ENCODE results near the gene WWOX.

Gene WWOX

DNA sequence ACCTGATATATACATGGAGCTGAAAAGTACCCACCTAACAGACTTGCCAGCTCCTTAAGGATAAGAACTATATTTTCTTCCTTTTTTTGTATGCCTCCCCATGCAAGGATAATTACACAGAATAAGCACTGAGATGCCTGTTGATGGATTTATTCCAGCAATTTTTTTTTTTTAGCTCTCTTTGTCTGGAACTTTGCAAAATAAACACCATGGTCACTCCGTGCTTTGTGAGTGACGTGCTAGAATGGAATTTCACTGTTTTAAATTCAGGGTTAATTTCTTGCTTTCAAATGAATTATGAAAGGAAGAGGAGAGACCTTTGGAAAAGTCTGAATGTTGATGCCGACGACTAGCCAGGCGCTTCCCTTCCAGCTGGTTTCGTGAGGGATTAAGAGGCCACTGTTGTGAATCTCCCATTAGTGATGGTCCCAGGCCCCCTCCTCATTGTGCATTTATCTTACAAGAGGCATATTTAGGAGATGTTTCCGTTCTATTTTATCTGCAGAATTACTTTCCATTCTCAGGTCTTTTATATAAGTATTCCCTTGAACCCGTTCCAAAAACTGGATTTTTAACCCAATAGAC, 529.1 kb downstream of the WWOX start:
- TF ChIP-seq, protein P1, sequence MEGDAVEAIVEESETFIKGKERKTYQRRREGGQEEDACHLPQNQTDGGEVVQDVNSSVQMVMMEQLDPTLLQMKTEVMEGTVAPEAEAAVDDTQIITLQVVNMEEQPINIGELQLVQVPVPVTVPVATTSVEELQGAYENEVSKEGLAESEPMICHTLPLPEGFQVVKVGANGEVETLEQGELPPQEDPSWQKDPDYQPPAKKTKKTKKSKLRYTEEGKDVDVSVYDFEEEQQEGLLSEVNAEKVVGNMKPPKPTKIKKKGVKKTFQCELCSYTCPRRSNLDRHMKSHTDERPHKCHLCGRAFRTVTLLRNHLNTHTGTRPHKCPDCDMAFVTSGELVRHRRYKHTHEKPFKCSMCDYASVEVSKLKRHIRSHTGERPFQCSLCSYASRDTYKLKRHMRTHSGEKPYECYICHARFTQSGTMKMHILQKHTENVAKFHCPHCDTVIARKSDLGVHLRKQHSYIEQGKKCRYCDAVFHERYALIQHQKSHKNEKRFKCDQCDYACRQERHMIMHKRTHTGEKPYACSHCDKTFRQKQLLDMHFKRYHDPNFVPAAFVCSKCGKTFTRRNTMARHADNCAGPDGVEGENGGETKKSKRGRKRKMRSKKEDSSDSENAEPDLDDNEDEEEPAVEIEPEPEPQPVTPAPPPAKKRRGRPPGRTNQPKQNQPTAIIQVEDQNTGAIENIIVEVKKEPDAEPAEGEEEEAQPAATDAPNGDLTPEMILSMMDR (IDR thresholded peaks at IDR 0.05; ENCODE audit: control insufficient read depth, extremely low read depth, insufficient read depth): no peak
- no peak for DNase-seq (ENCODE audit: low read depth)
- no peak overlapping the region for H3K4me3 ChIP-seq (ENCODE audit: low read depth, low read length)

GRCh38 chr16:78629173-78629572, 529.7 kb downstream of the WWOX start:
- no peak for DNase-seq (ENCODE audit: low read depth)
- TF ChIP-seq, protein P1 (IDR thresholded peaks at IDR 0.05; ENCODE audit: control insufficient read depth, extremely low read depth, insufficient read depth): no peak
- no peak overlapping the region for H3K4me3 ChIP-seq (ENCODE audit: low read depth, low read length)

- DNase-seq (ENCODE audit: low read depth): no peak
- H3K4me3 ChIP-seq (ENCODE audit: low read depth, low read length): no peak overlapping the region
- TF ChIP-seq, protein P1 (IDR thresholded peaks at IDR 0.05; ENCODE audit: control insufficient read depth, extremely low read depth, insufficient read depth): no peak
These were observed 530.6 kb downstream of the WWOX start for GRCh38 chr16:78630102-78630501.

GRCh38 chr16:78633551-78633950, 534.1 kb downstream of the WWOX start:
- DNase-seq (ENCODE audit: low read depth): no peak
- TF ChIP-seq, protein P1 (IDR thresholded peaks at IDR 0.05; ENCODE audit: control insufficient read depth, extremely low read depth, insufficient read depth): no peak
- no peak overlapping the region for H3K4me3 ChIP-seq (ENCODE audit: low read depth, low read length)

DNA sequence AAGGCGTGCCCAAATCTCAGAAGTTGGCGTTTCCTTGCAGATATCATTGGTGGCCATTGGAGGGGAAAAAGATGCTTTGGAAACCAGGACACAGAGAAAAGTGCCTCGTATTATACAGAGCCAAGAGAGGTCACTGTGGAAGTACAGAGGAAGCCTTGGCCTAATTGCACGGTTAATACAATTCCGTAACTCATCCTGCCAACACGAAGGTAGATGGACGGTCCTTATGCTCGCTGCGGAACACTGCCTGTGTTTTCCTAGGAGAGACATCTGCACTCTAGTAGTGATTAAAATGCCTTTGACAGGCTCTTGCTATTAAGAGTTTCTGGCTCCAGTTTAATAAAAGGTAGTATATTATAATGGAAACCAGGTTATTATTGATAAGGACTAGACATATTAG, 536.4 kb downstream of the WWOX start:
- H3K4me3 ChIP-seq (ENCODE audit: low read depth, low read length): no peak overlapping the region
- DNase-seq (ENCODE audit: low read depth): no peak
- TF ChIP-seq, protein P1 (IDR thresholded peaks at IDR 0.05; ENCODE audit: control insufficient read depth, extremely low read depth, insufficient read depth): no peak

DNA sequence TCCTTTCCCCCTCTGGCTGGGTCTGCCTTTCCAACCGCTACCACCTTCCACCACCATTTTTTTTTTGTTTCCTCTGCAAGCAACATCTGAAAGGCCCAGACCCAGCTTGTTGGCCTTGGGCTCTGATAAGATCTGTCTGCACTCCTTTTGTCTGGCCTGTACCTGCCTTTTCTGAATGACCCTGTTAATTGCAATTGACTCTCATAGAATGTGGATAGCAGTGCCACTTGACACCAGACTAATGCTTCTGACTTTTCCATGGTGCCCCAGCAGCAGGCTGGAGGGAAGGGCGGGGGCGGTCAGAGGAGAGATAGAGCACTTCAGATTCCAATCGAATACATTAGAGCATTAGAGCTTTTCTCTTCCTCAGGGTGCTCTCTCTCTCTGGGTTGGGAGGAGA, 538.9 kb downstream of the WWOX start:
- DNase-seq (ENCODE audit: low read depth): no peak
- TF ChIP-seq, protein P1 (IDR thresholded peaks at IDR 0.05; ENCODE audit: control insufficient read depth, extremely low read depth, insufficient read depth): no peak
- H3K4me3 ChIP-seq (ENCODE audit: low read depth, low read length): no peak overlapping the region

DNA sequence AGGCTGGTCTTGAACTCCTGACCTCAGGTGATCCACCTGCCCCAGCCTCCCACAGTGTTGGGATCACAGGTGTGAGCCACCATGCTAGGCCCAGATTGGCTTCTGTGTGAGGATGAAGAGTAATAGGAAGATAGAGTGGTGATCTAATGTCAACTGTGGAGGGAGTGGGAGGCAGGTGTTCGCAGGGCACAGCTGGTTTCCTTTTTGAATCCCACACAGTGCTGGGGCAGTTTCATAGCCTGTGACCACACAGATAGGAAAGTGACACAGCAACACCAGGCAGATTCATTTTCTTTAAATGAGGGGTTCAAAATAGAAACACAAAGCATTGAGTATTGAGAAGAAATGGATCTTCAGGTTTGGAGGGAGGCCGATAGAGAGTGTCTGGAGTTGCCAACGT, 540.3 kb downstream of the WWOX start:
- TF ChIP-seq, protein P1 (IDR thresholded peaks at IDR 0.05; ENCODE audit: control insufficient read depth, extremely low read depth, insufficient read depth): no peak
- no peak for DNase-seq (ENCODE audit: low read depth)
- no peak overlapping the region for H3K4me3 ChIP-seq (ENCODE audit: low read depth, low read length)

Data from LNCaP clone FGC (cell line).